HepG2 (cell line): ENCODE measurements around the gene MIDN. TPM values are rescaled to one million over a fixed set of nuclear protein-coding genes. Genes with fewer than 3 reads are reported as not detected.

Experiments
- AKAP8 ChIP-seq: sonication (generic); formaldehyde crosslinking; IDR thresholded peaks from 2 replicates; pipeline ENCODE4 v1.5.1; 2020; ENCODE audit warnings: mild to moderate bottlenecking, missing genetic modification reagents
- CREM ChIP-seq, 2 experiments: sonication (generic) in 1 of 2; formaldehyde crosslinking in 1 of 2; IDR thresholded peaks; 2 replicates each; pipeline versions ENCODE4 v1.4.0 to v1.6.1; 2016 to 2020; ENCODE audit warnings: antibody characterized with exemption in 1 of 2, mild to moderate bottlenecking in 1 of 2, missing genetic modification reagents in 1 of 2
- FOXP4 ChIP-seq: sonication (generic); formaldehyde crosslinking; IDR thresholded peaks from 2 replicates; pipeline ENCODE4 v1.4.0; 2020; ENCODE audit warnings: missing genetic modification reagents
- GRHL1 ChIP-seq: sonication (generic); formaldehyde crosslinking; conservative IDR thresholded peaks from 2 replicates; pipeline ENCODE4 v1.8.0; 2022; ENCODE audit warnings: missing genetic modification reagents
- KAT8 ChIP-seq: IDR thresholded peaks from 2 replicates; pipeline ENCODE4 v1.6.1; 2016; ENCODE audit warnings: missing genetic modification reagents, missing compliant biosample characterization
- SMC3 ChIP-seq: IDR thresholded peaks from 2 replicates; pipeline ENCODE4 v1.6.1; 2011; ENCODE audit warnings: low read length, improper control_type of control experiment
- TEAD2 ChIP-seq: sonication (generic); formaldehyde crosslinking; IDR thresholded peaks from 2 replicates; pipeline ENCODE4 v1.9.0; 2021; ENCODE audit warnings: missing genetic modification reagents
- ZBTB20 ChIP-seq: sonication (generic); formaldehyde crosslinking; IDR thresholded peaks from 2 replicates; pipeline ENCODE4 v1.8.1; 2023; ENCODE audit warnings: missing genetic modification reagents, low read depth, mild to moderate bottlenecking, borderline replicate concordance
- ZBTB26 ChIP-seq: IDR thresholded peaks from 2 replicates; pipeline ENCODE4 v1.6.1; 2016; ENCODE audit warnings: missing compliant biosample characterization, missing genetic modification reagents, borderline replicate concordance
- ZNF17 ChIP-seq: sonication (generic); formaldehyde crosslinking; IDR thresholded peaks from 2 replicates; pipeline ENCODE4 v1.5.0; 2020; ENCODE audit warnings: mild to moderate bottlenecking, missing genetic modification reagents
- ZNF549 ChIP-seq: sonication (generic); formaldehyde crosslinking; IDR thresholded peaks from 2 replicates; pipeline ENCODE4 v1.5.0; 2020; ENCODE audit warnings: missing genetic modification reagents
- polyA plus RNA-seq, 8 experiments: library from polyadenylated mRNA; depleted of rRNA in 3 of 8; stranded (reverse) in 7 of 8; unstranded in 1 of 8; fragments of >200 nt; fragmentation: Illumina TruSeq in 4 of 8; extraction: Trizol in 4 of 8; gene quantifications; 2 replicates each; pipeline versions ENCODE4 v1.2.1 to v1.2.3, GENCODE V29; 2011 to 2016; ENCODE audit warnings: low read depth in 4 of 8, missing spikeins in 1 of 8, mixed read lengths in 1 of 8; ENCODE audit not compliant: insufficient read depth in 1 of 8
- total RNA-seq, 5 experiments: library from RNA; depleted of rRNA; stranded (reverse); fragments of >200 nt; fragmentation: Illumina TruSeq; extraction: Trizol; gene quantifications; 2 replicates each; pipeline ENCODE4 v1.2.3, GENCODE V29; 2016; ENCODE audit warnings: low read depth in 1 of 5
- TF ChIP-seq, protein P1 (sequence below): sonication (generic); formaldehyde crosslinking; IDR thresholded peaks from 2 replicates; pipeline ENCODE4 v1.8.0; 2022; ENCODE audit warnings: missing genetic modification reagents, mild to moderate bottlenecking, inconsistent platforms, borderline replicate concordance
- TF ChIP-seq, protein P2 (sequence below): sonication (generic); formaldehyde crosslinking; IDR thresholded peaks from 2 replicates; pipeline ENCODE4 v1.4.0; 2020; ENCODE audit warnings: missing genetic modification reagents; ENCODE audit errors: not compliant biosample characterization
- TF ChIP-seq, protein P3 (sequence below): sonication (generic); formaldehyde crosslinking; IDR thresholded peaks from 2 replicates; pipeline ENCODE4 v1.8.0; 2022; ENCODE audit warnings: low read depth, missing genetic modification reagents

Gene MIDN
- total and polyA plus RNA-seq, 2 of the 13 experiments (the other 11 are each of a cell fraction or from before 2014, with no cell fraction given): 8.4 to 18.0 TPM

DNA sequence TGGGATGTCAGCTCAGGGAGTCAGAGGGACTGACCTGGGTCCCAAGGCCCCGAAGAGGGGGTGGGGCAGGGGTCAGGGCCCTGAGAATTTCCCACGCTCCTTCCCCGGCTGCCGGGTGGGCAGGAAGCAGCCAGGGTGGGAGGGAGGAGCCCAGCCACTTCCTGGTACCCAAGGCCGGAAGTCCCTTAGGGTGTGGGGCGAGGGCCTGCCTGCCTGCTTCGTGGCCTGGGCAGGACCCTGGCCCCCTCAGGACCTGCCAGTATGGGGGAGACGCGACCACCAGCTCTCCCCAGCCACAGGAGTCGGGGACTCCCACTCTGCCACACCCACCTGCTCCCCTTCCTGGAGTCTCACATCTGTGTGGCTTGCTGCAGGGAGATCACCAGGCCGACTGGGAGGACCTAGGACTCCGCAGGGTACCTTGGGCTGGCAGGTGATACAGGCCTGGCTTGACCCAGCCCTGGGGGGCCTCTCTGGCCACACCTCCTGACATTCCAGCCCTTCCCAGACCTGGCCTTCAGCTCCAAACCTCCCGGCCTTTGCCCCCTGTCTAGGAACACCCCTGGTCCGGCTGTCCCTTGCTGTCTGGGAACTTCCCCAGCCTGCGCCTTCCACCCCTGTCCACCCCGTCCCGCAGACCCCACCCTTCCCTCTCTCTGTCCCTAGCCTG lies 11.0 kb downstream of the MIDN start (continued):
- no peak for TF ChIP-seq ZNF17 (CRISPR knock-in tag)
- no peak for TF ChIP-seq SMC3
- TF ChIP-seq, protein P1, sequence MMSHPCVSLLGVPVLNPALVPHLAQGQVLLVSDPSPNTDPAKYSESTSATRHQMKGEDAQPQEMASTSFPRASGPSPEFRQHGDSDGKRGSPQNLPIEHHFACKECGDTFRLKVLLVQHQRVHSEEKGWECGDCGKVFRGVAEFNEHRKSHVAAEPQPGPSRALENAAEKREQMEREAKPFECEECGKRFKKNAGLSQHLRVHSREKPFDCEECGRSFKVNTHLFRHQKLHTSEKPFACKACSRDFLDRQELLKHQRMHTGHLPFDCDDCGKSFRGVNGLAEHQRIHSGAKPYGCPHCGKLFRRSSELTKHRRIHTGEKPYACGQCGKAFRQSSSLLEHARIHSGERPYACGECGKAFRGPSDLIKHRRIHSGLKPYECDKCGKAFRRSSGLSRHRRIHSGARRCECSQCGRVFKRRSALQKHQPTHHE (CRISPR knock-in tag): no peak; the same call in 1 of the 2 replicates
- TF ChIP-seq, protein P2, sequence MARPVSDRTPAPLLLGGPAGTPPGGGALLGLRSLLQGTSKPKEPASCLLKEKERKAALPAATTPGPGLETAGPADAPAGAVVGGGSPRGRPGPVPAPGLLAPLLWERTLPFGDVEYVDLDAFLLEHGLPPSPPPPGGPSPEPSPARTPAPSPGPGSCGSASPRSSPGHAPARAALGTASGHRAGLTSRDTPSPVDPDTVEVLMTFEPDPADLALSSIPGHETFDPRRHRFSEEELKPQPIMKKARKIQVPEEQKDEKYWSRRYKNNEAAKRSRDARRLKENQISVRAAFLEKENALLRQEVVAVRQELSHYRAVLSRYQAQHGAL (CRISPR knock-in tag): no peak
- TF ChIP-seq ZBTB20: peak; percentile 75; the same call in 1 of the 2 replicates
- TF ChIP-seq GRHL1 (CRISPR knock-in tag): no peak
- peak; percentile 55; the same call in 1 of the 2 replicates for TF ChIP-seq FOXP4
- no peak for TF ChIP-seq ZNF549 (CRISPR knock-in tag)
- peak; percentile 64 for TF ChIP-seq CREM (IDR thresholded peaks at IDR 0.05)
- TF ChIP-seq CREM (CRISPR knock-in tag; IDR thresholded peaks at IDR 0.05): no peak
- TF ChIP-seq ZBTB26: no peak
- TF ChIP-seq AKAP8: peak; percentile 98
- TF ChIP-seq, protein P3, sequence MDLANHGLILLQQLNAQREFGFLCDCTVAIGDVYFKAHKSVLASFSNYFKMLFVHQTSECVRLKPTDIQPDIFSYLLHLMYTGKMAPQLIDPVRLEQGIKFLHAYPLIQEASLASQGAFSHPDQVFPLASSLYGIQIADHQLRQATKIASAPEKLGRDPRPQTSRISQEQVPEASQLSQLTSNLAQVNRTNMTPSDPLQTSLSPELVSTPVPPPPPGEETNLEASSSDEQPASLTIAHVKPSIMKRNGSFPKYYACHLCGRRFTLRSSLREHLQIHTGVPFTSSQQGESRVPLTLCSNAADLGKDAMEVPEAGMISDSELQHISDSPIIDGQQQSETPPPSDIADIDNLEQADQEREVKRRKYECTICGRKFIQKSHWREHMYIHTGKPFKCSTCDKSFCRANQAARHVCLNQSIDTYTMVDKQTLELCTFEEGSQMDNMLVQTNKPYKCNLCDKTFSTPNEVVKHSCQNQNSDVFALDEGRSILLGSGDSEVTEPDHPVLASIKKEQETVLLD: no peak
- 0 out of 2 replicates have a peak, but pooled peaks have one; percentile 40 for TF ChIP-seq TEAD2
- TF ChIP-seq KAT8 (CRISPR knock-in tag): peak; percentile 83
